GM23338 (cell line): ENCODE results near the gene PLA2G4B. TPM values are rescaled to one million over a fixed set of nuclear protein-coding genes. Genes with fewer than 3 reads are reported as not detected.

Experiments used
- ATAC-seq: fragments of 200-7000 bp; cut with Tn5 transposase; 3 replicates; pipeline ENCODE4 v1.9.1; 2020
- DNase-seq: peaks from one replicate; pipeline ENCODE4 v3.0.0-alpha.2; 2015; ENCODE audit warnings: low spot score
- H2AFZ ChIP-seq: fragments of 200-600 bp; sonication (generic); 2 replicates; pipeline ENCODE4 v1.8.0; 2016; ENCODE audit warnings: antibody characterized with exemption, mild to moderate bottlenecking, moderate library complexity
- H3F3A ChIP-seq: fragments of 200-600 bp; sonication (generic); replicated peaks from 2 replicates; pipeline ENCODE4 v1.8.0; 2017; ENCODE audit warnings: antibody characterized with exemption, mixed run types, low read depth
- H3K27ac ChIP-seq: fragments of 200-600 bp; sonication (generic); 2 replicates; pipeline ENCODE4 v1.6.1; 2016; ENCODE audit warnings: low read depth
- H3K27me3 ChIP-seq: fragments of 200-600 bp; sonication (generic); 2 replicates; pipeline ENCODE4 v1.8.0; 2016; ENCODE audit warnings: mild to moderate bottlenecking, mixed run types, moderate library complexity; ENCODE audit not compliant: insufficient read depth
- H3K36me3 ChIP-seq: fragments of 200-600 bp; sonication (generic); 2 replicates; pipeline ENCODE4 v1.8.0; 2016; ENCODE audit warnings: mild to moderate bottlenecking; ENCODE audit not compliant: insufficient read depth
- H3K4me1 ChIP-seq: fragments of 200-600 bp; sonication (generic); 2 replicates; pipeline ENCODE4 v1.8.0; 2016; ENCODE audit warnings: mild to moderate bottlenecking, moderate library complexity; ENCODE audit not compliant: insufficient read depth
- H3K4me2 ChIP-seq: fragments of 200-600 bp; sonication (generic); 2 replicates; pipeline ENCODE4 v1.7.1; 2017; ENCODE audit warnings: mixed run types
- H3K4me3 ChIP-seq: fragments of 200-600 bp; sonication (generic); 2 replicates; pipeline ENCODE4 v1.6.1; 2016; ENCODE audit warnings: mixed run types
- H3K79me2 ChIP-seq: fragments of 200-600 bp; sonication (generic); replicated peaks from 2 replicates; pipeline ENCODE4 v1.8.0; 2017; ENCODE audit warnings: mild to moderate bottlenecking; ENCODE audit not compliant: insufficient read depth
- H3K9me2 ChIP-seq: fragments of 200-600 bp; sonication (generic); 2 replicates; pipeline ENCODE4 v1.8.0; 2017; ENCODE audit not compliant: insufficient read depth
- H4K20me1 ChIP-seq: fragments of 200-600 bp; sonication (generic); replicated peaks from 2 replicates; pipeline ENCODE4 v1.8.0; 2017; ENCODE audit warnings: mild to moderate bottlenecking; ENCODE audit not compliant: insufficient read depth
- H3K27ac Mint-ChIP-seq: 2 replicates; pipeline ENCODE4 v1.8.0; 2020; ENCODE audit warnings: inconsistent platforms, mild to moderate bottlenecking, moderate library complexity, mixed read lengths
- H3K27me3 Mint-ChIP-seq: 3 replicates; pipeline ENCODE4 v1.8.0; 2022; ENCODE audit warnings: low read depth, mild to moderate bottlenecking, moderate library complexity, mixed read lengths, inconsistent platforms; ENCODE audit not compliant: insufficient read depth, poor library complexity
- H3K36me3 Mint-ChIP-seq: 3 replicates; pipeline ENCODE4 v1.8.0; 2021; ENCODE audit warnings: low read depth, mild to moderate bottlenecking, inconsistent platforms, moderate library complexity, mixed read lengths
- H3K4me1 Mint-ChIP-seq: 3 replicates; pipeline ENCODE4 v1.8.0; 2020; ENCODE audit warnings: mild to moderate bottlenecking, inconsistent platforms, mixed read lengths
- H3K4me3 Mint-ChIP-seq: 3 replicates; pipeline ENCODE4 v1.8.0; 2021; ENCODE audit warnings: moderate library complexity, mild to moderate bottlenecking, inconsistent platforms, mixed read lengths
- H3K9me3 Mint-ChIP-seq: 3 replicates; pipeline ENCODE4 v1.8.0; 2020; ENCODE audit warnings: moderate library complexity, mild to moderate bottlenecking, inconsistent platforms, mixed read lengths
- CREB1 ChIP-seq: fragments of 250-450 bp; sonication (Bioruptor Pico); IDR thresholded peaks from 2 replicates; pipeline ENCODE4 v1.5.0; 2020; ENCODE audit warnings: low read depth, mild to moderate bottlenecking, moderate library complexity
- CTCF ChIP-seq, 2 experiments: fragments of 200-600 bp in 1 of 2; sonication (generic) in 1 of 2; conservative IDR thresholded peaks; 2 replicates each; pipeline versions ENCODE4 v1.5.1 to v1.6.1; 2016 to 2017; ENCODE audit warnings: antibody characterized with exemption in 2 of 2, low read depth in 2 of 2, mild to moderate bottlenecking in 2 of 2, moderate library complexity in 1 of 2
- EZH2 ChIP-seq: fragments of 200-600 bp; sonication (generic); IDR thresholded peaks from one replicate; pipeline ENCODE4 v1.8.0; 2017; ENCODE audit warnings: antibody characterized with exemption, mild to moderate bottlenecking, low read depth; ENCODE audit not compliant: unreplicated experiment
- EZH2phosphoT487 ChIP-seq: fragments of 200-600 bp; sonication (generic); IDR thresholded peaks from one replicate; pipeline ENCODE4 v1.8.1; 2018; ENCODE audit warnings: antibody characterized with exemption; ENCODE audit not compliant: unreplicated experiment
- JUNB ChIP-seq: IDR thresholded peaks from one replicate; pipeline ENCODE4 v1.6.1; 2016; ENCODE audit warnings: antibody characterized with exemption; ENCODE audit not compliant: unreplicated experiment
- NANOG ChIP-seq: IDR thresholded peaks from 2 replicates; pipeline ENCODE4 v1.6.1; 2016; ENCODE audit warnings: antibody characterized with exemption, borderline replicate concordance
- REST ChIP-seq: IDR thresholded peaks from one replicate; pipeline ENCODE4 v1.6.1; 2018; ENCODE audit warnings: antibody characterized with exemption; ENCODE audit not compliant: unreplicated experiment
- STAT1 ChIP-seq: IDR thresholded peaks from one replicate; pipeline ENCODE4 v1.6.1; 2016; ENCODE audit warnings: antibody characterized with exemption; ENCODE audit not compliant: unreplicated experiment
- ZNF331 ChIP-seq: fragments of 250-450 bp; sonication (Bioruptor Pico); IDR thresholded peaks from 2 replicates; pipeline ENCODE4 v1.5.0; 2020; ENCODE audit warnings: low read depth, mild to moderate bottlenecking, moderate library complexity
- ZNF462 ChIP-seq: fragments of 250-450 bp; sonication (Bioruptor Pico); IDR thresholded peaks from 2 replicates; pipeline ENCODE4 v1.5.0; 2020; ENCODE audit warnings: mild to moderate bottlenecking, moderate library complexity
- polyA plus RNA-seq: library from polyadenylated mRNA; unstranded; fragments of >200 nt; fragmentation: Nextera tagmentation; extraction: Ambion mirVana; gene quantifications from 2 replicates; pipeline ENCODE4 v1.2.1, GENCODE V29; 2016
- total RNA-seq: library from RNA; depleted of rRNA; stranded (reverse); fragments of >200 nt; shearing (Covaris generic); gene quantifications from 2 replicates; pipeline ENCODE4 v1.2.3, GENCODE V29; 2014

Gene PLA2G4B
- total and polyA plus RNA-seq, 2 experiments from 2014 or later, result 4.4 to 9.6 TPM

- peaks cover 31% of the 10 kb centered on the region for H3K27me3 ChIP-seq
- H4K20me1 ChIP-seq, result no peaks in the 10 kb centered on the region
- H3K9me2 ChIP-seq, result no peaks in the 10 kb centered on the region
- TF ChIP-seq CREB1 (CRISPR knock-in tag) (no peak), EZH2phosphoT487 (no peak), ZNF331 (CRISPR knock-in tag) (no peak), ZNF462 (no peak), EZH2 (no peak), NANOG (no peak), STAT1 (no peak), CTCF (conservative IDR thresholded peaks at IDR 0.05; ENCODE audit: low read depth in 2 of 2) (no peak), REST (no peak), JUNB (no peak)
- H3K36me3 ChIP-seq, result no peaks in the 10 kb centered on the region
- Mint-ChIP-seq H3K4me1 (peaks cover 10% of the 10 kb centered on the region), H3K4me3 (no peak overlapping the region), H3K9me3 (no peaks in the 10 kb centered on the region; the same call in 2 of the 3 replicates), H3K36me3 (no peaks in the 10 kb centered on the region; the same call in 2 of the 3 replicates), H3K27me3 (peaks cover 37% of the 10 kb centered on the region), H3K27ac (no peak overlapping the region)
- H3K4me1 ChIP-seq, result no peaks in the 10 kb centered on the region
- no peak for DNase-seq
- H2AFZ ChIP-seq, result no peak overlapping the region
- H3K4me3 ChIP-seq, result no peak overlapping the region
- no peaks in the 10 kb centered on the region for H3K79me2 ChIP-seq
- ATAC-seq, result no peak
- 0 out of 2 replicates have a peak, but pooled peaks cover 4% of the 10 kb centered on the region for H3F3A ChIP-seq
- H3K4me2 ChIP-seq, result no peak overlapping the region
- no peak overlapping the region for H3K27ac ChIP-seq
These were observed 40.7 kb downstream of the PLA2G4B start for GRCh38 chr15:41879321-41879845.
